ENCODE data around the gene CLEC4D.

DNA sequence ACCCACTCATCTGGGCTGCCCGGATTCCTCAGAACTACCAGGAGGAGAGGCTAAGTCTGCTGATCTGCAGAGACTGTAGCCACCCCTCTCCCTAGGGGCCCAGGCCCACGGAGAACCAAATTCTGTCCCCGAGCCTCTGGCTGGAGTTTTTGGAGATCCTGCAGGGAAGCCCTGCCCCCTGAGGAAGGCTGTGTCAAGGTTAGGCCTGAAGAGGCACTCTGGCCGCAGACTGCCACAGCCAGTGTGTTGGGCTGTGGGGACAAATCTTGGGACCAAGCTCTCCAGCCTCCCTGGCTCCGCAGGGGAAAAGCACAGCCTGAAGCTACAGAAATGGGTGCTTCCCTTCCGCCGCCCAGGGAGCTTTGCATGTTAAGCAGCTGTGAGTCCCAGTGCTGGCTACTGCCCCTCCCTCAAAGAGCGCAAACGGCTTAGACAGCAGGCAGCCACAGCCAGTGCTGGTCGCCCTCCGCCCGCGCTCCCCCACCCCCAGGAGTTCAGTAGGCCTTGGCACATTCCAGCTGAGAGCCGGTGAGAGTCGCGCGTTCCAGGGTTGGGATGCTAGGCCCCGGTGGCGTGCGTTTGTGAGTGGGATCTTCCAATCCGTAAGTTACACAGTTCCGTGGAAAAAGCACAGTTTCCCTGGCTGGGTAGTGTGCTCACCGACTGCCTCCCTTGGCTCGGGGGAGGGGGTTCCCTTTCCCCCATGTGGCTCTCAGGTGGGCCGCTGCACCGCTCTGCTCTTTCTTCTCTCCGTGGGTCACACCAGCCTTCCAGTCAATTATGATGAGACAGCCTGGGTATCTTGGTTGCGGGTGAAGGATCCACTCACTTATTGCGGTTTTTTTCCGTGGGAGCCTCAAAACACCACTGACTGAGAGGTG is 14.2 kb downstream of the CLEC4D start:
- TF ChIP-seq, protein P1, sequence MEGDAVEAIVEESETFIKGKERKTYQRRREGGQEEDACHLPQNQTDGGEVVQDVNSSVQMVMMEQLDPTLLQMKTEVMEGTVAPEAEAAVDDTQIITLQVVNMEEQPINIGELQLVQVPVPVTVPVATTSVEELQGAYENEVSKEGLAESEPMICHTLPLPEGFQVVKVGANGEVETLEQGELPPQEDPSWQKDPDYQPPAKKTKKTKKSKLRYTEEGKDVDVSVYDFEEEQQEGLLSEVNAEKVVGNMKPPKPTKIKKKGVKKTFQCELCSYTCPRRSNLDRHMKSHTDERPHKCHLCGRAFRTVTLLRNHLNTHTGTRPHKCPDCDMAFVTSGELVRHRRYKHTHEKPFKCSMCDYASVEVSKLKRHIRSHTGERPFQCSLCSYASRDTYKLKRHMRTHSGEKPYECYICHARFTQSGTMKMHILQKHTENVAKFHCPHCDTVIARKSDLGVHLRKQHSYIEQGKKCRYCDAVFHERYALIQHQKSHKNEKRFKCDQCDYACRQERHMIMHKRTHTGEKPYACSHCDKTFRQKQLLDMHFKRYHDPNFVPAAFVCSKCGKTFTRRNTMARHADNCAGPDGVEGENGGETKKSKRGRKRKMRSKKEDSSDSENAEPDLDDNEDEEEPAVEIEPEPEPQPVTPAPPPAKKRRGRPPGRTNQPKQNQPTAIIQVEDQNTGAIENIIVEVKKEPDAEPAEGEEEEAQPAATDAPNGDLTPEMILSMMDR (IDR thresholded peaks at IDR 0.05), result no peak
- TF ChIP-seq POLR2A (IDR thresholded peaks at IDR 0.05), result no peak
